Brain pericyte (primary cell): ENCODE results near the gene UTP3.
"Not testable (repeated sequence)": the region's sequence is repeated elsewhere in the genome, so short reads cannot be mapped to it uniquely, and the experiment has no call there.

Experiments
- DNase-seq: peaks from one replicate; pipeline ENCODE4 v3.0.0-alpha.2; 2012; ENCODE audit warnings: low read depth, low spot score

The UTP3 gene, protein sequence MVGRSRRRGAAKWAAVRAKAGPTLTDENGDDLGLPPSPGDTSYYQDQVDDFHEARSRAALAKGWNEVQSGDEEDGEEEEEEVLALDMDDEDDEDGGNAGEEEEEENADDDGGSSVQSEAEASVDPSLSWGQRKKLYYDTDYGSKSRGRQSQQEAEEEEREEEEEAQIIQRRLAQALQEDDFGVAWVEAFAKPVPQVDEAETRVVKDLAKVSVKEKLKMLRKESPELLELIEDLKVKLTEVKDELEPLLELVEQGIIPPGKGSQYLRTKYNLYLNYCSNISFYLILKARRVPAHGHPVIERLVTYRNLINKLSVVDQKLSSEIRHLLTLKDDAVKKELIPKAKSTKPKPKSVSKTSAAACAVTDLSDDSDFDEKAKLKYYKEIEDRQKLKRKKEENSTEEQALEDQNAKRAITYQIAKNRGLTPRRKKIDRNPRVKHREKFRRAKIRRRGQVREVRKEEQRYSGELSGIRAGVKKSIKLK

DNA sequence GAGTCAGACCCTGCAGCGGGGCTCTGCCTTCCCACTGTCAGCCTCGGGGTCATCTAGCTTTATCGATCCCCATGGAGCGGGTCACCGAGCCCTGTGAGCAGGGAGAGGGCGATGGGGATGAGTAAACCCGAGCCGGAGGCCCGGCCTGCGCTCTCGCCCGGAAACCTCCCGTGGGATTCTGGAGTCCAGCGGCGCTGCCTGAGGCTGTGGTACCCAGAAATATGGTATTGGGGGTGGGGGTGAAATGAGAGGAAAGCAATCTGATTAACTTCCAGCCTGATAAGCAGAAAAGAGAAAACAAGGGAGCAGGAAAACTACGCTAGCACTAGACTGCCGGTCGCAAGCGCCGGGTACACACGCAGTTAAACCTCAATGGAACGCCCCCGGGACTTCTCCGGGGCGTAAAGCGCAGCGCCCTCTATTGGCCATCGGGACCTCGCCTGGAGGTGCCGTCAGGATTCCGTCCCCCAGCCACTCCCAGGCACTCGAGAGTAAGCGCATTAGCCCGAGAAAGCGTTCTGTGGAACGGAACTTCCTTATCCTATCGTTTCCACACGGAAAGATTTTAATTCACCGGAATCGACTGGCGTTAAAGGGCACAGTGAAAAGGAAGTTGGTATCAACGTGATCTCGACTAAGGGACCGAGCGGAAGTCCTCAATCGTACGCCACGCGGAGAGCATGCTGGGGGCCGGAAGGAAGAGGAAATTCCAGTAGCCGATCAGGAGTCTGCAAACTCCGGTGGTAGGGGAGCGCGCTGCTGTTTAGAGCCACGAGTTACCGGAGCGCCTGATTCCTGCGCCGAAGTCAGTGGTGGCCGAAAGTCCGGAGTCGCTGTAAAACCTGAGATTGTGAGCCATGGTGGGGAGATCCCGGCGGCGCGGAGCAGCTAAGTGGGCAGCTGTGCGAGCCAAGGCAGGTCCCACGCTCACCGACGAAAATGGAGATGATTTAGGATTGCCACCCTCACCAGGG lies at the start of gene UTP3:
TSS of gene UTP3 (plus strand) at position 712 of the 974 bp plus-strand sequence. CDS start at position 858, 146 bp downstream.
- DNase-seq, result peak; percentile 98

GRCh38 chr4:70640192-70640591 lies 48.1 kb upstream of the UTP3 start:
- no peak for DNase-seq

GRCh38 chr4:70650741-70651140 lies 37.6 kb upstream of the UTP3 start:
- not testable (repeated sequence) for DNase-seq

DNA sequence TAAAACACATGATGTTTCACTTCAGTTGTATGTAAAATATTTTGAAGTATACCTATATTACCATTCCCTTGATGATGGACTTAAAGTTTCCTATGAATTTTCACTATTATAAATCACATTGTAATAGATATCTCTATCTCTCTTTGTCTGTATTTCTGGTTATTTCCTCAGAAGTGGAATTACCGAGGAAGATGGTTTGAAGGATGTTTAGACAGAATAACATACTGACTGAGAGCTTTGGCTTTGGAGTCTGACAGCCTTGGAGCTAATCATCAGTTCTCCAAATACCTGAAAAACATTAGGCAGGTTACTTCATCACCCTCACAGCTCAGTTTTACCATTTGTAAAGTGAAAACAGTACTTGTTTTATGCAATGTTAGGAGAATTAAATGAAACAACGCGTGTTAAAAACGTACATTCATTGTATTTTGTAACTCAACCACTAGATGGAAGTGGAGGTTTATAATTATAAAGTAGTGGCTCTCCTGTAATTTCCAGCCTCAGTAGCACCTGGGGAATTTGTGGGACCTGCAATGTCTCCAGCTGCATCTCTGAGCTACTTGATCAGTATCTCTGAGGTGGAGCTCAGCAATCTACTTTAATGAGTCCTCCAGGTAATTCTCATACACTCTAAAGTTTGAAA lies 36.3 kb upstream of the UTP3 start:
- DNase-seq, result no peak

DNA sequence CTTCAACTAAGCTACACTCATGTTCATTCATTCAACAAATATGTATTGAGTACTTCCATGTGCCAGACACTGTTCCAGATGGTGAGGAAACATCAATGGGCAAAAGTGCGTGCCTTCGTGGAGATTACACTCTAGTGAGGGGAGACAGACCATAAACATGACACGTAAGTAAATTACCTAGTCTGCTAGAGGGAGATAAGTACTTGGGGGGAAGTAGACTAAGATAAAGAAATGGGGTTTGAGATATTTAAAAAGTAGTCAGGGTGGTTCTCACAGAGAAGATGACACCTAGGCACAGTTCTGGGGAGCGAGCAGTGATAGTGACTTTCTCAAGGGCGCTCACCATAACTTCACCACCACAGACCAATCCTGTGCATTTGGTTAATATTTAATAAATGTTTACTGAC lies 33.7 kb upstream of the UTP3 start:
- no peak for DNase-seq

DNA sequence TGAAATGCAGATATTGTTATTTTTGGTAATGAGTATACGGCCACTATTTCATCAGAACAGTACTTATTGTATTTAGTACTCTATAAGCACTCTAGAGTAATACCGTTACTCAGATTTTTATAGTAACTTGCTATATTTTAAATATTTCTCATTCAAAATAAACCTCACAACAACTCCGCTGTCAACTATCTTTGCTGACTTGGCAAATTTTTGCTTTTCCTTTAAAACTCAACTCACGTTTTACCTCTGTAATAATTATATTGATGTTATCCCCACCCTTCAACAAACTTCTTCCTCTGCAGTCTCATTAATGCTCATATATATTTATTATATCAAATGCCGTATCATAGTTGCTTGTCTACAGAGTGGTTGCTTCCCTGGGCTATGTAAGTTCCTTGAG lies 31.0 kb upstream of the UTP3 start:
- no peak for DNase-seq

DNA sequence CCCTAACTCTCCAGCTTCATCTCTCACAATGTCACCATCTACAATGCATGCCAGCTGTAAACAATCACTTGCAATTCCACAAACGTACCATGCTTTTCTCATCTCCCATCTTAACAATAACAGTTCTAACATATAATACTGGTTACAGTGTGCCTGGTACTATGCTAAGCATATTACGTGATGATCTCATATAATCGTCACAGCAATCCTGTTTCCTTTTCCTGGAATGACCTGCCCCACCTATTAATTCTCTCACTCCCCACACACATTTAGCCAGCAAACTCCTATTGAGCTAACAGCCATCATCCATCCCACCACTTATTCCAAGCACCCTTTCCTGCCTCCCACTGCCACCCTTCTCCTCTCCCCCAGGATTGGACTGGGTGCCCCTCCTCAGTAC lies 29.9 kb upstream of the UTP3 start:
- DNase-seq, result no peak

- no peak for DNase-seq
Observed at GRCh38 chr4:70660106-70660505, 28.2 kb upstream of the UTP3 start.

GRCh38 chr4:70661309-70661922 lies 26.9 kb upstream of the UTP3 start:
- DNase-seq, result not testable (repeated sequence)

DNA sequence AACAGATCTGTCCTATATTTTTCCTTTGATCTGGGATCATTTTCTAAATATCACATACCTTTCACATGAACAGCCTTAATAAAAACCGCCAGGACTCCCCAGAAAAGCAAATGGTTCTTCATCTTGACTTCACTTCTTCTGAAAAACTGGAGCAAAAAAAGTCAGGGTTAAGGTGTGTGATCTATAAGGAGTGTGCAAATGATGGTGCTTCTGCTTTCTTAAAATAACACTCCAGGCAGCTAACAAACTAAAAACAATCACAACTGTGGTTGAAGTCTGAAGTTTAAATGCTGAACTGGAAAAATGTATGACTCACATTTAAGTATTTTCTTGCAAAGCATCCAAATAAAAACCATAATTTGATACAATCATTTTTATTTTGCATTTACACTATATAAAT lies 22.0 kb upstream of the UTP3 start, which contains the start of gene JCHAIN:
TSS of gene JCHAIN (minus strand) at position 140 of the 400 bp plus-strand sequence. CDS start at position 122, 18 bp downstream.
- no peak for DNase-seq

DNA sequence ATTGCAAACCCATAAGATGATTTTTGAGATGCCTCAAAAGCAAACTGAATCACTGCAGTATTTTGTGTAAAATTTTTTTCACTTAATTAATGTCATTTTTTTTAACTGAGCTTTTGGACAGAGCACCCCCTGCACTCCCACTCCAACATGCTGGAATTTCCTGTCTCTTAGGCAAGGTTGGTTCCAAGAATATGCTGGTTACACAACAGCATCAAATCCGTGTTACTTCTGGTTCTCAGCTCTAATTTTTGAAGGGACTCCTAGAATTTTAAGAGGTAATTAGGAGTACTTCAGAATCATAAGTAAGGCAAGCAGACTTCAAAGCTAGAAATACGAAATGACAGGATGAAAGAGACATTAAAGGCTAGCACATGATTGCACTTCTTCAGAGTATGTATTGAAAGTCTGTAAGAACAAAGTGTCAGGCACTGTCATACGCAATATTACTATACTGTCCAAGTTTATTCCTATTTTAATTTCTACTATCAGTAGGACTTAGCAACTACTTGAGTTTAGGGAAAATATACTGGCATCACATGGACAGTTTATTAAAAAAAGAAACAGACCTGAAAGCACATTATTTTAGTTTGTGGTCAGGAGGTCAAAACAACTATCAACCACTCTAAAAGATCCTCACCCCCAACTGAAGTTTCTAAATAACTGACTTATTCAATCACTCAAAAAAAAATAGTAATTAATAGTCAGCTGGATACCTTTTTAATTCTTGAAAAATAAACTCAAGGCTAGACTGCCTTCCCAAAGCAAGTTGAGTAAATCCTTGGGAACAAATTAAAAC lies 20.4 kb upstream of the UTP3 start:
- no peak for DNase-seq

DNA sequence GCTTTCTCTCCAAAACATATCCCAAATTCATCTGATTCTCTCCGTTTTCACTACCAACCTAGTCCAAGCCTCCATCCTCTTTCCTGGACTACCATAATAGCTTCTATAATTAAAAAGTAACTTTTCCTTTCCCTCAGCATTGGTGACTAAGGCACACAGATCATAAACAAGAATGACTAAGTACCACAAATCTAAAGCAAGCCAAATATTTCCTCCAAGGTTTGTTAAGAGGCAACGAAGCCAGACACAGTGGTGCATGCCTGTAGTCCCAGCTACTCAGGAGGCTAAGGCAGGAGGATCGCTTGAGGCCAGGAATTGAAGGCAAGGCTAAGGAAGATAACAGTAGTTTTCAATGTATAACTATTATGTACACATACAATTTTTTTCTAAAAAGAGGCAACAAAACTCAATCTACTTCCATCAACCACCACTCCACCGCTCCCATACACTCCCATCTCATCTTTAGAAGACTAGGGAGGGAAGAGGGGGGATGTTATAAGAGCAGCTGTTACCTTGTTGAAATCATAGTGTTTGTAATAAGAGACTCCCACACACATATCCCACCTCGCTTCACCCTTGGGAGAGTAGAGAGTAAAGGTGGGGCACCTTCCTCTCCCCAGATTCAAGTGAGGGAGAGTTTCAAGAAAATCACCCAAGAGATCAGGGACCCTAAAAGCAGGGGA lies 17.9 kb upstream of the UTP3 start:
- no peak for DNase-seq

DNA sequence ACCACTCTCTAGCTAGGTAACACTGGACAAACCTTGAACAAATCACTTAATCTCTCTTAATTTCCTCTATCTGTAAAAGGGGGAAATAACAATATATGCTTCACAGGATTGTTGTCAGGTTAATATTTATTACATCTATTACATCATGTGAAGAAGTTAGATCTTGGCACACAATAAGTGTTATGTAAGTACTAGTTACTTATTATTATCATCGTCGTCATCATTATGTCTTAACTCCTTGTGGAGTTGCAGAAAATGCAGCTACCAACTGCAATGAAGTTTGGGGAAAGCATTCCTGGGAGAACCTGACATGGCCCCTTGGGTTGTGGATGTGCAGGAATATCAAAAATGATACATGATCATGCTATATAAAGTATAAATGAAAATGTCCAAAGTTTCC lies 17.2 kb upstream of the UTP3 start:
- no peak for DNase-seq

DNA sequence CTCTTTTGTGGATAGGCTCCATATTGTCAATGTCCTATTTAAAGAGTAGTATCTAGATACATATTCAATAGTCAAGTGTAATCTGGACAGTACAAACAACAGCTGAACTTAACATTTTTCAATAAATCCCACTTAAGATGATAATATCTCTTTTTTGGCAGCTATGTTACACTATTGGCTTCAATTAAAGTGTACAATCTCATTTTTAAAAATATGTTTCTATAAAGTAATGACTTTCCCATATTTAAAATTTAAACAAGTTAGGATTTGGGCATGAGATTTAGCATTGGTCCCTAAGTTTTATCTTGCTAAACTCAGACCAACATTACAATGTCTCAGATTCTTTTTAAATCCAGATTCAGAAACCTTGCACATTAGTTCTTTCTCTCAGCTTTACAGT lies 14.1 kb upstream of the UTP3 start:
- no peak for DNase-seq

DNA sequence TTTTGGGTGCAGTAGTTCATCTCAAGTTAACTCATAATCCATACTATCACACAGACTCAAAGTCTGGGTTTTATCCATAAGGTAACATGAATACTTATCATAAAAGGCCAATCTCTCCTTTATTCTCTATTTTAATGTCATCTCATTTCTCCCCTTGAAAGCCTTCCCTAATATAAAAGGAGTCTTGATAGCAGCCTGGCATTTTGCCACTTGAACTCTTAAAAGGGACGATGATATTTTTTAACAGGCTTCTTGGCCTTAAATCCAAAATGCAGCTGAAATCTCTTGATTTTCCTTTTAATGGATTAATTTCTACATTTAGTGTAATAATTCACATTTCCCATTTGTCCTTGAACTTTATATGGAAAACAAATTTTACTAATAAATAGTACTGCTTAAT lies 13.6 kb upstream of the UTP3 start:
- no peak for DNase-seq

GRCh38 chr4:70676554-70677090 lies 11.7 kb upstream of the UTP3 start:
- no peak for DNase-seq

- no peak for DNase-seq
Observed at GRCh38 chr4:70678383-70678999, 9.8 kb upstream of the UTP3 start.

GRCh38 chr4:70680934-70681333 lies 7.4 kb upstream of the UTP3 start:
- no peak for DNase-seq

GRCh38 chr4:70681704-70682103 lies 6.6 kb upstream of the UTP3 start:
- no peak for DNase-seq
